HL-60/S4 (cell line): ENCODE measurements around the gene TSR3.

Experiments used
- in situ Hi-C: fragments of 300-500 bp; cut with MboI; formaldehyde crosslinking; loops from 2 replicates; pipeline ENCODE4 v1.14.3; 2022; ENCODE audit warnings: low sequenced_read_pairs

Gene TSR3

DNA sequence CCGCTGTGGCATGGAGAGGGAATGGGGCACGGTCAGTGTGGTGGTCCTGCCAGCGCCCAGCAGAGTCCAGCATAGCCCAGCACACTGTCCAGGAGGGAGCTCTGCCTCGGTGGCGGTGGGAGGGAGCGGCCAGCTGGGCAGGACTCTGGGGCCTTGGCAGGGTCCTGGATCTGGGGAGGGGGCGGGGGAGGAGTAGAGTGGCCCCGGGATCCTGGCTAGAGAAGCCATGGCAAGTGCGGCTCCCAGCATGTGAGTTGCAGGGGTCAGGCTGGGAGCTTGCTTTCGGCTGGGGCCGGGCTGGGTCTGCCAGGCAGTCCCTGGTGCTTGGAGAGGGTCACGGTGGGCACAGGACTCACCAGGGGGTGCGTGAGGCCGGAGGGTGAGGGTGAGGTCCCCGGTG lies 3.9 kb upstream of the TSR3 start:
- in situ Hi-C loops, result no loop called here

GRCh38 chr16:1354815-1355540 lies 3.3 kb upstream of the TSR3 start:
- in situ Hi-C loops, result no loop called here

- in situ Hi-C loops, result no loop called here
Measured at GRCh38 chr16:1351215-1351581, 480 bp downstream of the TSR3 start.

DNA sequence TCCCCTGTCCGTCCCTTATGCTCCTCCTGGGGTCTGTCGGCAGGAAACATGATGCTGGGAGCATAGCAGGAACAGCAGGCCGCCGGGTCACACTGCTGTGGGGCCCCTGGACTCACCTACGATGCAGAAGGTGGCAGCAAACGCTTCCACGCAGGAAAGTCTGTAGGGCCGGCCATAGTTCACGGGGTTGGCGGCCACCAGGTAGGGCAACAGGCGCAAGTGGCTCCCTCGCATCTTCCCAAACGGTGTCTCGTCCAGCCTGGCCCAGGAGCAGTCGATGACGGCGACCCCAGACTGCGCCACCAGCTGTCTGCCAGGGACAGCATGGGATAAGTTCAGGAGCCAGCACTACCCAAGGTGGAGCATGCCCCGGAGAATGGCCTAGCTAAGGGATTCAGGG lies 987 bp downstream of the TSR3 start:
- in situ Hi-C loops, result no loop called here

DNA sequence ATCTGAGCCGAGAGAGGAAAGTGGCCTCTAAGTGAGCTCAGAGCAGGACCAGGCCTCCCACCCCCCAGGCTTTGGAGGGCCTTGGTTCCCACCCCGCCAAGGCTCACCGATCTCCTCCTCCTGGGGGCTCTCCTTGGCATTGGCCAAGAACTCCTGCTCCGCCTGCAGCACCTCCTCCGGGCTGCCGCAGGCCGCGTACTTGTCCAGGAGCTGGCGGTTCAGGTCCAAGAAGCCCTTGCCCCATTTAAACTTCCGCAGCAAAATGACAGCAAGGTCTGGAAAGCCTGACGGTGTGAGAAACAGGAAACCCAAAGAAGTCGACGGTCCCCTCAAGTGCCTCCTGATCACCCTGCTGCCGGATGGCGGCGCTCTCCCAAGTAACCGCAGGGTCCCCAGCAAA lies 1.7 kb downstream of the TSR3 start:
- in situ Hi-C loops, result no loop called here

DNA sequence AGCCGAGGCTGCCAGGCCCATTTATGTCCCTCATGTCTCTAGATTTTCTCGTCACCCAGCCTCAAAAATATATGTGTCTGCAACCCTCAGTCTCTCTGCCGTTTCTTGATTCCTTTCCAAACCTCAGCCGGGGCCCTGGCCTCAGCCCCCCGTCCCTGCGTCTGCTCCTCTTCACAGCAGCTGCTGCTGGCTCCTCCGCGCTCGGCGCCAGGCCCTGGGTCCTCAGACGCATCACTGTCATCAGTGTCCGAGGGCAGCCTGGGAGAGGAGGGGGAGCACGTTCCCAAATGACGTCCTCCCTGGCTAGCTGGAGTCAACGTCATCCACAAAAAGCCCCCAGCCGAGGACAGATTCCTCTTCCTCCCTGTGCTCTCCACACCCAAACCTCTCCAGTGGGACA lies 2.3 kb downstream of the TSR3 start:
- in situ Hi-C loops, result no loop called here

DNA sequence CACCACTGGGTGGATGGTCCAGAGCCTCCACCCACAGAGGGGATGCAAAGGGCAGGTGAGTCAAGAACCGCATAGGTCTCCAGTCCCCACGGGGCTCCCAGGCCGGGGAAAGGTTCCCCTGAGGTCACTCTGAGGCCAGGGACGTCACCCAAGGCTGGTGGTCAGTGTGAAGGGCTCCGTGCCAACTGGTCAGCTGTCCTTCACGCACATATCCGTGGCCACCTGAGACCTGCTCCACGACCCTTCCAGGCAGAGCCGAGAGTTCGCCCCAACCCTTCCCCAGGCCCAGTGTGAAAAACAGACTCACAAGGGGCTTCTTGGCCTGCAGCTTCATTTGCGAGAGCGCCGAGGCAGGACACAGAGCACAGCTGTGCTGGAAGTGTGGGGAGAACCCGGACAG lies 2.8 kb downstream of the TSR3 start:
- in situ Hi-C loops, result no loop called here

DNA sequence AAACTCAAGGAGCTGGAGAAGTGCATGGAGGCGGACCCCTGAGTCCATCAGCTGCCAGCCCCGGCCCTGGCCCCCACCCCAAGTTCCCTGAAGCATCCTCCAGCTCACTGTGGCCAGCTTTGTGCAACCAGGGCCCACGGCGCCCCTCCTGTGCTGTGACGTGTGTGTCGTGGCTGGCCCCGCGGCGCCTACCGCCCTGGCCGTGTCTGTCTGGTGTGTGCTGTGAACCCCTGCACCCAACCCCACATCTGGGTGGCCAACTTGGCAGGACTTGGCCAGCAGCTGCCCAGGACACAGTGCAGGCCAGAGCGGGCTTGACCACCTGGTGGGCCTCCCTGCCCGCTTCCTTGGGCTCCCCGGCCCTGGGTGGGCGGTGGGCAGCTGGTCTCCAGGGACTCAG lies 3.2 kb downstream of the TSR3 start:
- in situ Hi-C loops, result no loop called here

DNA sequence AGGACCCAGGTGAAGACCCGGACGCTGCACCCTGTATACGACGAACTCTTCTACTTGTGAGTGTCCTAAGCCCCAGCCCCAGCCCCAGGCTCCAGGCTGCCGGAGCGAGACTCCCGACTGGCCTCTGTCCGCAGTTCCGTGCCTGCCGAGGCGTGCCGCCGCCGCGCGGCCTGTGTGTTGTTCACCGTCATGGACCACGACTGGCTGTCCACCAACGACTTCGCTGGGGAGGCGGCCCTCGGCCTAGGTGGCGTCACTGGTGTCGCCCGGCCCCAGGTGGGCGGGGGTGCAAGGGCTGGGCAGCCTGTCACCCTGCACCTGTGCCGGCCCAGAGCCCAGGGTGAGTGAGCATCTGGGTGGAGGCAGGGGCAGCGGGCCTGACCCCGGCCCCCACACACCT lies 3.7 kb downstream of the TSR3 start:
- in situ Hi-C loops, result no loop called here

DNA sequence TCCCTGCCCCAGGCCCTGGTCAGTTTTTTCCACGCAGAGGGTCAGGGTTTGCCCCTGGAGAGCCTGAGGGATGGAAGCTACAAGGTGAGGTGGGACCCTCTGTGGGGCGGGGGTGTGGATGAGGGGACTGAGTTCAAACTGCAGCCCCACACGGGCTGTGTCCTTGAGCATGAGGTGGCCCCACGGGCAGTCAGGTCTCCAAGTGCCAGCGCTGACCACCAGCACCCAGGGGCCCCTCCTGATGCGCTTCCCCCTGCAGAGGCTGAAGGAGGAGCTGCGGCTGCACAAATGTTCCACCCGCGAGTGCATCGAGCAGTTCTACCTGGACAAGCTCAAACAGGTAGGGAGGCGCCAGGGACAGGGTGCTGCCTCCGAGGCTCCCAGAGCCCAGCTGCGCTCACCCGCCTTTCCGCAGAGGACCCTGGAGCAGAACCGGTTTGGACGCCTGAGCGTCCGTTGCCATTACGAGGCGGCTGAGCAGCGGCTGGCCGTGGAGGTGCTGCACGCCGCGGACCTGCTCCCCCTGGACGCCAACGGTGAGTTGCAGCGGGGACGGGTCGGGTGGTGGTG lies 4.3 kb downstream of the TSR3 start:
- in situ Hi-C loops, result no loop called here

DNA sequence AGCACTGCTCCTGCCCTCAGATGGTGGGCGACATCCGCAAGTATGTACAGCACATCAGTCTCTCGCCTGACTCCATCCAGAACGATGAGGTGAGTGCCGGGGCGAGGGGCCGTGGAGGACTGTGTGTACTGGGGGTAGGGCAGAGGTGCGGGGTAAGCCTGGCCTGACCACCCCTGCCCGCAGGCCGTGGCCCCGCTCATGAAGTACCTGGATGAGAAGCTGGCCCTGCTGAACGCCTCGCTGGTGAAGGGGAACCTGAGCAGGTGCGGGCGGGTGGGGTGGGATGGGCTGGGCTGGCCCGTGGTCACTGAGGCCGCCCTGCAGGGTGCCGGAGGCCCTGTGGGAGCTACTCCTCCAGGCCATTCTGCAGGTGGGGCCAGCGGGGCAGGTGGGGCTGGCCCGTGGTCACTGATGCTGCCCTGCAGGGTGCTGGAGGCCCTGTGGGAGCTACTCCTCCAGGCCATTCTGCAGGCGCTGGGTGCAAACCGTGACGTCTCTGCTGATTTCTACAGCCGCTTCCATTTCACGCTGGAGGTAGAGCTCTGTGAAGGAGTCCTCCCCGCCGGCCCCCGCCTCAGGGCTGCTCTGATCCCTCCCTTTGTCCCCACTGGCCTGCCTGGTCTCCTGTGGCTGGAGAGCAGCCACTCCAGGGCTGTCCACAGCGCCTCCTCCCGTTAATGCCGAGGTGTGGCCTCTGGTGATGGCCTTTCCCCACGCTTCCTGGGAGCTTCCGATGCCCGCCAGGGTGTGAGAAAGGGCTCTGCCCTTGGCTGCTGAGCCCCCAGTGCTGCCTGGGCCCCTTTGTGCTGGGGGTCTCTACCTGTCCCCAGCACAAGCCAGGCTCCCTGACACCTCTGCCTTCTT lies 5.0 kb downstream of the TSR3 start:
- in situ Hi-C loops, result no loop called here

DNA sequence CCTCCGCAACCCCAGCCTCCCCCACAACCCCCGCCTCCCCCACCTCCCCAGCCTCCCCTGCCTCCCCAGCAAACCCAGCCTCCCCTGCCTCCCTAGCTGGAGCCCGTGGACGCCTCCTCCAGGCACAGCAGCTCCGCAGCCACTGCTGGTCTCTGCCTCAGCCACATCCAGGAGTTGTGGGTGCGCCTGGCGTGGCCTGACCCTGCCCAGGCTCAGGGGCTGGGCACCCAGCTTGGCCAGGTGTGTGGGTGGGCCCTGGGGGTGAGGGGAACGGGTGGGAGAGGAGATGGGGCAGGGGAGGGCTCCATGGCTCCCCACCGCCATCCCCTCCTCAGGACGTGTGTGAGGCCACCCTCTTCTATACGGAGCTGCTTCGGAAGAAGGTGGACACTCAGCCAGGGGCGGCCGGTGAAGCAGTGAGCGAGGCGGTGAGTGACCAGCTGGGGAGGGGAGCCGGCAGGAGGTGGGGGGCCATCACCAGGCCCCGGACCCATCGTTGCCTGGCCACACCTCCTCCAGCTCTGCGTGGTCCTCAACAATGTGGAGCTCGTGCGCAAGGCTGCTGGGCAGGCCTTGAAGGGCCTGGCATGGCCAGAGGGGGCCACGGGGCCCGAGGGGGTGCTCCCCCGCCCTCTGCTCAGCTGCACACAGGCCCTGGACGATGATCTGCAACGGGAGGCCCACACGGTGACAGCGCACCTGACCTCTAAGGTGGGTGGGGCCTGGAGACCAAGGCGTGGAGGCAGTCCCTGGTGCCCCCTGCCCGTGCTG lies 5.8 kb downstream of the TSR3 start:
- in situ Hi-C loops, result no loop called here

GRCh38 chr16:1345087-1345486 lies 6.6 kb downstream of the TSR3 start:
- in situ Hi-C loops, result no loop called here

DNA sequence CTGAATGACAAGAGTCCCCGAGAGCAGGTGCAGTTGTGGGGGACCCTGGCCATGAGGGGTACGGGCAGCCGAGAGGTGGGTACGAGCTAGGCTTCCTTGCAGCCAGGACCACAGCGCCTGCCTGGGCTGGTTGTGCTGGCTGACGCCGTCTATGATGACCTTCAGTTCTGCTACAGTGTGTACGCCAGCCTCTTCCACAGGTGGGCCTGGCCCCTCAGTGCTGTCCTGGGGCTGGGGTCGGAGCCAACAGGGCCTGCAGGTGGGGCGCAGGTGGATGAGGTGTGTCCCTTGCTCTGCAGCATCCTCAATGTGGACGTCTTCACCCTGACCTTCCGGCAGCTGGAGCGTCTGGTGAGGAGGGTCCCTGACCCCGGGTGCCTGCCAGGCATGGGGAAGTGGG lies 7.2 kb downstream of the TSR3 start:
- in situ Hi-C loops, result no loop called here

DNA sequence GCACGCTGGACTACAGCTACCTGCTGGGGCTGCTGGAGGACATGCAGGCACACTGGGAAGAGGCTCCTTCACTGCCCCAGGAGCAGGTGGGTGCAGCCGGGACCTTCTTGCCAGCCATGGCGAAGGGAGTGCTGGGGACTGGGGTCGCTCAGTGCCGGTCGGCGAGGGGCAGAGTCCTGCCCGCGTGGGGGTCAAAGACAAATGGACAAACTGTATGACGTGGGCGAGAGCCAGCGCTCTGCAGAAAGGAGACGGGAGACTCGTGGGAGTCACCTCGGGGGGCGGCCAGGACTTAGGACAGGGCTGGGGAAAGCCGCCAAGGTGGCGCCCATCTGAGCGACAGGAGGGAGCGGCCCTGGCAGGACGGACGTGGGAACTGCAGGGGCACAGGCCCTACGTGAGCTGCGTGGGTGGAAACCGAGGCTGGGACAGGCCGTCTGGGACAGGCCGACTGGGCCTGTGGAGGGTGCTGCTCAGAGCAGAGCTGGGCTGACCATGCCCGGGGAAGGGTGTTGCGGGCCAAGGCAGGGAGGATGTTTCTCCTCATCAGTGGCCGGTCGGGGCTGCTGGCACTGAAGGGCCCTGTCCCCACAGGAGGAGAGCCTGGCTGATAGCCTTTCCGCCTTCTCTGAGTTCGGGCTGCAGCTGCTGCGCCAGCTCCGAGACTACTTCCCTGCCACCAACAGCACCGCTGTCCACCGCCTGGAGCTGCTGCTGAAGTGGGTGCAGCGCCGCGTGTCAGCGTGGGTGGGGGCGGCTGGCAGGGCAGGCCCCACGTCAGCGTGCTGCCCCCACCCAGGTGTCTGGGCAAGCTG lies 8.0 kb downstream of the TSR3 start:
- in situ Hi-C loops, result no loop called here

- in situ Hi-C loops, result no loop called here
Measured at GRCh38 chr16:1342526-1343427, 8.9 kb downstream of the TSR3 start.

DNA sequence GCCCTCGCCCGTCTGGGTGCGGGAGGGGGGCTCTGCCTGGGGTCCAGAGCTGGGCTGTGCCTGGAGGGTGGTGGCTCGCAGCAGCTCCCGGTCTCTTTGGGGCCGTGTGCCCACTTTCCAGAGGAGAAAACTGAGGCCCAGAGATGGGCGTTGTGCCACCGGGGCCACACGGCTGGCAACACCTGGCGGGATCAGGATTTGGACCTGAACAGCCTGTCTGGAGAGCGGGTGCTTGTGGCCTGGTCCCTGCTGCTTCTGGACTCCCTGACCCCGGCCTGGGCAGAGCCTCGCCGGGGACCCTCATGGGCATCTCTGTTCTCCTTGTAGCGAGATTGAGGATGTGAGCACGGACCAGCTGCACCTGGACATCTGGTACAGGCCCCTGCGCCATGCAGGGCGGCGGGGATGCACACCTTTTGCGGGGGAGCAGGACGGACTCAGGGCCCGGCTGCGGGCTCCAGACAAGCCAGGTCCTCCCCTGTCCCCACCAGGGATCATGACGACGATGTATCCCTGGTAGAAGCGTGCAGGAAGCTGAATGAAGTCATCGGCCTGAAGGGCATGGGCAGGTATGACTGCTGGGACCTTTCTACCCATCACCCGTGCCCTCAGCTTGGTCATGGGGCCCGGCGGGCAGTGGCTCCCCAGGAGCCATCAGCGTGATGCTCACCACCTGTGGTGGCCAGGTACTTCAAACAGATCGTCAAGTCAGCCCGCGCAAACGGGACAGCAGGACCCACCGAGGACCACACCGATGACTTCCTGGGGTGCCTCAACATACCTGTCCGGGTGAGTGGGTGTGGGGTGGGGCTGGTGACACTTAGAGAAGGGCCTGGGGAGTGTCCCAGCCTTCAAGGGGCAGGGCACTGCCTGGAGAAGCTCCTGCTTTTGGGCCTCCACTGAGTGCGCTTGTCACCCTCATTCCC lies 9.9 kb downstream of the TSR3 start:
- in situ Hi-C loops, result no loop called here

- in situ Hi-C loops, result no loop called here
Measured at GRCh38 chr16:1340730-1341494, 10.8 kb downstream of the TSR3 start.
